A549 (cell line): ENCODE results near the gene MRPL19. TPM values are rescaled to one million over a fixed set of nuclear protein-coding genes. Genes with fewer than 3 reads are reported as not detected.

Source experiments
- ATAC-seq, 2 experiments: fragments of 200-7000 bp in 1 of 2; fragments of >200 bp in 1 of 2; cut with Nextera tagmentation in 1 of 2; cut with Tn5 transposase in 1 of 2; 3 replicates each; pipeline versions ENCODE4 v1.8.0 to v1.9.1; 2018 to 2020; ENCODE audit warnings: mild to moderate bottlenecking in 1 of 2, moderate library complexity in 1 of 2
- CTCF ChIA-PET: fragments of 300-600 bp; sonication (Branson Sonifier 250); formaldehyde crosslinking; extraction: SDS; loops from one replicate; lab custom pipeline; 2021; ENCODE audit warnings: antibody characterized with exemption, inconsistent platforms; lab: Yijun Ruan, JAX
- POLR2A ChIA-PET: fragments of 350-600 bp; formaldehyde crosslinking; extraction: SDS; loops from one replicate; lab custom pipeline; 2021; ENCODE audit warnings: antibody characterized with exemption, inconsistent platforms; lab: Yijun Ruan, JAX
- DNase-seq, 2 experiments: peaks; one replicate each; pipeline versions ENCODE4 v3.0.0 to v3.0.0-alpha.2; 2011 to 2016; ENCODE audit warnings: low read depth in 1 of 2, low spot score in 1 of 2
- FAIRE-seq: peaks from 2 replicates; lab custom pipeline; 2011; peaks lifted over from hg19 to GRCh38; lab: Jason Lieb, UNC
- H3K27ac ChIP-seq, 2 experiments: fragments of >200 bp; sonication (Bioruptor Twin); formaldehyde crosslinking; 3 replicates each; pipeline ENCODE4 v1.5.1; 2016 to 2017
- H3K4me1 ChIP-seq: fragments of >200 bp; sonication (Bioruptor Twin); formaldehyde crosslinking; 3 replicates; pipeline ENCODE4 v1.6.1; 2016
- H3K4me2 ChIP-seq: fragments of >200 bp; sonication (Bioruptor Twin); formaldehyde crosslinking; 3 replicates; pipeline ENCODE4 v1.6.1; 2016
- H3K4me3 ChIP-seq: fragments of >200 bp; sonication (Bioruptor Twin); formaldehyde crosslinking; 3 replicates; pipeline ENCODE4 v1.5.1; 2016
- H3K9me3 ChIP-seq: fragments of >200 bp; sonication (Bioruptor Twin); formaldehyde crosslinking; 3 replicates; pipeline ENCODE4 v1.6.1; 2016
- ATOH8 ChIP-seq: fragments of 250-450 bp; sonication (Bioruptor Pico); IDR thresholded peaks from 2 replicates; pipeline ENCODE4 v1.5.0; 2020; ENCODE audit warnings: low read depth, mild to moderate bottlenecking, moderate library complexity
- BCL3 ChIP-seq: fragments of >200 bp; sonication (Bioruptor Twin); formaldehyde crosslinking; IDR thresholded peaks from 3 replicates; pipeline ENCODE4 v1.6.1; 2016
- CHD4 ChIP-seq: fragments of 200-600 bp; sonication (generic); IDR thresholded peaks from 2 replicates; pipeline ENCODE4 v1.6.1; 2016; ENCODE audit warnings: antibody characterized with exemption, mild to moderate bottlenecking, borderline replicate concordance
- E2F6 ChIP-seq: IDR thresholded peaks from 2 replicates; pipeline ENCODE4 v1.6.1; 2012; ENCODE audit warnings: low read depth, borderline replicate concordance
- EHMT2 ChIP-seq: fragments of 200-600 bp; sonication (generic); IDR thresholded peaks from 2 replicates; pipeline ENCODE4 v1.6.1; 2016; ENCODE audit warnings: antibody characterized with exemption, low read depth, mild to moderate bottlenecking, moderate library complexity
- ELK1 ChIP-seq: fragments of 150-350 bp; IDR thresholded peaks from 2 replicates; pipeline ENCODE4 v1.6.1; 2014; ENCODE audit warnings: low read depth, mild to moderate bottlenecking, low read length
- EP300 ChIP-seq, 2 experiments: fragments of >200 bp; sonication (Bioruptor Twin); formaldehyde crosslinking; IDR thresholded peaks; 2 replicates in 1 of 2; 3 replicates in 1 of 2; pipeline ENCODE4 v1.6.1; 2016 to 2017
- FOSL2 ChIP-seq, 2 experiments: fragments of 450-650 bp in 1 of 2; fragments of >200 bp in 1 of 2; sonication (Bioruptor Twin) in 1 of 2; formaldehyde crosslinking; IDR thresholded peaks; 2 replicates each; pipeline versions ENCODE4 v1.5.0 to v1.6.1; 2016 to 2020; ENCODE audit warnings: mild to moderate bottlenecking in 1 of 2, moderate library complexity in 1 of 2
- GATA3 ChIP-seq: IDR thresholded peaks from 2 replicates; pipeline ENCODE4 v1.6.1; 2012; ENCODE audit warnings: borderline replicate concordance
- HES2 ChIP-seq: fragments of >200 bp; sonication (Bioruptor Twin); formaldehyde crosslinking; IDR thresholded peaks from 2 replicates; pipeline ENCODE4 v1.6.1; 2016
- HMGXB4 ChIP-seq: fragments of 250-450 bp; sonication (Bioruptor Pico); IDR thresholded peaks from 2 replicates; pipeline ENCODE4 v1.5.0; 2021; ENCODE audit warnings: mild to moderate bottlenecking, moderate library complexity, borderline replicate concordance
- HOXA7 ChIP-seq: fragments of 250-450 bp; sonication (Bioruptor Pico); IDR thresholded peaks from 2 replicates; pipeline ENCODE4 v1.5.0; 2020; ENCODE audit warnings: mild to moderate bottlenecking, moderate library complexity
- HOXB13 ChIP-seq: fragments of 250-450 bp; sonication (Bioruptor Pico); IDR thresholded peaks from 2 replicates; pipeline ENCODE4 v1.5.0; 2020; ENCODE audit warnings: low read depth, mild to moderate bottlenecking, moderate library complexity
- JUNB ChIP-seq: fragments of >200 bp; sonication (Bioruptor Twin); formaldehyde crosslinking; IDR thresholded peaks from 2 replicates; pipeline ENCODE4 v1.6.1; 2016
- MAFK ChIP-seq: fragments of 450-650 bp; IDR thresholded peaks from 2 replicates; pipeline ENCODE4 v1.6.1; 2014; ENCODE audit not compliant: partially characterized antibody
- MAX ChIP-seq: IDR thresholded peaks from 2 replicates; pipeline ENCODE4 v1.6.1; 2012
- MAZ ChIP-seq: fragments of 150-350 bp; IDR thresholded peaks from 2 replicates; pipeline ENCODE4 v1.6.1; 2014; ENCODE audit warnings: antibody characterized with exemption, low read depth, low read length, borderline replicate concordance
- NR3C1 ChIP-seq: fragments of >200 bp; sonication (Bioruptor Twin); formaldehyde crosslinking; IDR thresholded peaks from 3 replicates; pipeline ENCODE4 v1.6.1; 2017
- PBX3 ChIP-seq: IDR thresholded peaks from 2 replicates; pipeline ENCODE4 v1.6.1; 2012
- PHF8 ChIP-seq: fragments of 200-600 bp; sonication (generic); IDR thresholded peaks from 2 replicates; pipeline ENCODE4 v1.6.1; 2016; ENCODE audit warnings: low read depth, mild to moderate bottlenecking, antibody characterized with exemption, moderate library complexity, borderline replicate concordance
- RAD21 ChIP-seq, 2 experiments: fragments of >200 bp in 1 of 2; sonication (Bioruptor Twin) in 1 of 2; formaldehyde crosslinking in 1 of 2; IDR thresholded peaks in 1 of 2; conservative IDR thresholded peaks in 1 of 2; 2 replicates in 1 of 2; 3 replicates in 1 of 2; pipeline ENCODE4 v1.6.1; 2012 to 2018; ENCODE audit warnings: inconsistent platforms in 1 of 2
- SMC3 ChIP-seq: fragments of >200 bp; sonication (Bioruptor Twin); formaldehyde crosslinking; IDR thresholded peaks from 3 replicates; pipeline ENCODE4 v1.6.1; 2018; ENCODE audit warnings: inconsistent platforms
- TP53 ChIP-seq: fragments of 250-450 bp; sonication (Bioruptor Pico); IDR thresholded peaks from 2 replicates; pipeline ENCODE4 v1.5.0; 2021; ENCODE audit warnings: mild to moderate bottlenecking, moderate library complexity
- ZC3H11A ChIP-seq: fragments of 450-650 bp; IDR thresholded peaks from 2 replicates; pipeline ENCODE4 v1.6.1; 2014; ENCODE audit warnings: antibody characterized with exemption, mild to moderate bottlenecking
- ZFP36 ChIP-seq: fragments of 450-650 bp; IDR thresholded peaks from 2 replicates; pipeline ENCODE4 v1.6.1; 2014; ENCODE audit warnings: borderline replicate concordance; ENCODE audit not compliant: partially characterized antibody
- ZNF302 ChIP-seq: fragments of 250-450 bp; sonication (Bioruptor Pico); IDR thresholded peaks from 2 replicates; pipeline ENCODE4 v1.9.0; 2021; ENCODE audit warnings: inconsistent platforms, mild to moderate bottlenecking, moderate library complexity
- ZSCAN20 ChIP-seq: fragments of 250-450 bp; sonication (Bioruptor Pico); IDR thresholded peaks from 2 replicates; pipeline ENCODE4 v1.8.0; 2022; ENCODE audit warnings: mild to moderate bottlenecking, moderate library complexity
- WGBS: methylation state at CpG from one replicate; pipeline ENCODE4 v1.1.6; 2017; ENCODE audit errors: missing lambda C conversion rate; 5-methylcytosine and 5-hydroxymethylcytosine counted together
- polyA plus RNA-seq, 4 experiments: library from polyadenylated mRNA; depleted of rRNA in 3 of 4; stranded (reverse); fragments of >200 nt; fragmentation: RNase III in 1 of 4; extraction: RNeasy Plus Mini Kit Qiagen cat#74134 plus additional on column Dnase treatment in 1 of 4; gene quantifications; 2 replicates in 3 of 4; 3 replicates in 1 of 4; pipeline ENCODE4 v1.2.3, GENCODE V29; 2011 to 2017

The MRPL19 gene
- polyA plus RNA-seq, 2 of the 4 experiments (the other 2 are of a cell fraction), result 70.5 to 147 TPM

GRCh38 chr2:75655861-75656260 lies 9.3 kb downstream of the MRPL19 start (continued):
- no peak for TF ChIP-seq HMGXB4 (CRISPR knock-in tag)
- no peak for TF ChIP-seq MAZ

GRCh38 chr2:75656563-75656962 lies 10.0 kb downstream of the MRPL19 start:
- Histone ChIP-seq H3K4me2 (no peak overlapping the region), H3K9me3 (no peaks in the 10 kb centered on the region), H3K4me1 (no peaks in the 10 kb centered on the region), H3K4me3 (no peak overlapping the region), H3K27ac (no peak overlapping the region)
- ChIA-PET CTCF (interaction anchor here (0.7 to 4.3 kb wide), 3 partner anchors 16 to 22 kb away, joined by 3 to 23 read pairs (median 9); no protein-coding TSS in a partner anchor), POLR2A (interaction anchor here (1.6 kb wide), 1 partner anchor 10 kb away, joined by 6 read pairs; the partner anchor contains the start of gene MRPL19)
- no peak for FAIRE-seq
- no peak for DNase-seq
- no peak for TF ChIP-seq JUNB
- no peak for TF ChIP-seq SMC3
- no peak for TF ChIP-seq MAFK
- no peak for TF ChIP-seq PHF8
- TF ChIP-seq EP300 (IDR thresholded peaks at IDR 0.05), result no peak
- no peak for TF ChIP-seq FOSL2 (IDR thresholded peaks at IDR 0.05)
- TF ChIP-seq FOSL2 (CRISPR knock-in tag; IDR thresholded peaks at IDR 0.05), result no peak
- TF ChIP-seq ZNF302 (CRISPR knock-in tag), result no peak
- TF ChIP-seq TP53, result no peak
- TF ChIP-seq MAZ, result no peak
- TF ChIP-seq PBX3, result no peak
- TF ChIP-seq BCL3, result no peak
- no peak for TF ChIP-seq ZC3H11A
- ATAC-seq, result no peak
- WGBS, result 89% methylated on average over 1 of the region's 1 CpG

- Histone ChIP-seq H3K4me1 (no peaks in the 10 kb centered on the region), H3K4me2 (no peak overlapping the region), H3K27ac (no peak overlapping the region), H3K4me3 (no peak overlapping the region), H3K9me3 (no peaks in the 10 kb centered on the region)
- DNase-seq, result no peak
- FAIRE-seq, result no peak
- POLR2A ChIA-PET, result interaction anchor here (1.6 kb wide), 1 partner anchor 11 kb away, joined by 6 read pairs; the partner anchor contains the start of gene MRPL19
- no peak for ATAC-seq
- CTCF ChIA-PET, result interaction anchor here (1.4 to 4.3 kb wide), 2 partner anchors 17 to 20 kb away, joined by 9 to 23 read pairs; no protein-coding TSS in a partner anchor
- TF ChIP-seq CHD4 (no peak), ZSCAN20 (CRISPR knock-in tag) (no peak), NR3C1 (no peak), MAX (no peak), PBX3 (no peak), HOXB13 (CRISPR knock-in tag) (no peak), HOXA7 (no peak), ZFP36 (no peak), ATOH8 (no peak), PHF8 (no peak), GATA3 (no peak), EHMT2 (no peak), RAD21 (conservative IDR thresholded peaks at IDR 0.05 in 1 of 2, IDR thresholded peaks at IDR 0.05 in 1 of 2) (no peak), HES2 (no peak), E2F6 (no peak), JUNB (no peak), ELK1 (no peak)
Measured at GRCh38 chr2:75657798-75658197, 11.2 kb downstream of the MRPL19 start.
